NCI-H524 treated with DMSO at 0.1 percent for 48 hours (cell line): ENCODE results near the gene CDK5R2.

Experiments
- DNase-seq: peaks from one replicate; lab custom pipeline; 2025; lab: John Stamatoyannopoulos, UW

The CDK5R2 gene

DNA sequence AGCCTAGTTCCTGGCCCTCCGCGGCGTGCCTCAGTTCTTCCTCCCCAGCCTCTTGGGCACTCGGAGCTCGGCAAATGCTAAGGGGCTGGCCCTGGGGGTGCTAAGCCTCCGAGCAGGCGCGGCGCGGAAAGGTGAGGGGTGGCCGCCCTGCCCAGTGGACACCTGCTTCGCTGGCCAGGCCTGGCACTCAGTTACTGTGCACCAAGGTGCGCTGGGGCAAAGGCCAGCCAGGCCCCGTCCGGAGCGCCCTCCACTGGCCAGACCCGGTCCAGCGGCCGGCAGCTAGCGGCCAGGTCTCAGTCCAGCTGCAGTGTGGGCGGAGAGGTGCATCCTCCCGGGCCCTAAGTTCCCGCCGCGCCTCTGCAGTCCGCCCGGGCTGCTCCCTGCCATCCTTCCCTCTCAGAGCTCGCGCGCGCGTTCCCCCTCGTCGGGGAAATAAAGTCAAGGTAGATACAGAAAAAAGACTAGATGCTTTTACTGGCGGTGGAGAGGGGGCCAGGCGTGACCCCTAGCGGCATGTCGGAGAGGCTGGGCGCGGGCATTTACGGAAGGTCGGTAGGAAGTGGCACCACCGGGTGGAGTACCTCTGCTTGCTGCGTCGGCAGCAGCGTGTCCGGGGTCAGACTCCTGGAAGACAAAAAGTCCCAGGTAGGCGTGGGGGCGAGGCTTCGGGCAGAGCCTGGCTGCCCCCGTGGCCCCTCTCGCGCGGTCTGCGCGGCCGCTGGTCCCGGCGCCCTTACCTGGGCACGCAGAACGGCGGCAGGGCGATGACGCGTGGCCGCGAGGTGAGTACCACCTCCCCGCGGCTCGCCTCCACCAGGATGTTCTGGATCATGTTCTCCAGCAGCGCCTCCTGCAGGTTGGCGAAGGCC lies 43.2 kb downstream of the CDK5R2 start:
- DNase-seq: no peak

- DNase-seq: no peak
These were observed 43.8 kb downstream of the CDK5R2 start for GRCh38 chr2:219003267-219003634.

DNA sequence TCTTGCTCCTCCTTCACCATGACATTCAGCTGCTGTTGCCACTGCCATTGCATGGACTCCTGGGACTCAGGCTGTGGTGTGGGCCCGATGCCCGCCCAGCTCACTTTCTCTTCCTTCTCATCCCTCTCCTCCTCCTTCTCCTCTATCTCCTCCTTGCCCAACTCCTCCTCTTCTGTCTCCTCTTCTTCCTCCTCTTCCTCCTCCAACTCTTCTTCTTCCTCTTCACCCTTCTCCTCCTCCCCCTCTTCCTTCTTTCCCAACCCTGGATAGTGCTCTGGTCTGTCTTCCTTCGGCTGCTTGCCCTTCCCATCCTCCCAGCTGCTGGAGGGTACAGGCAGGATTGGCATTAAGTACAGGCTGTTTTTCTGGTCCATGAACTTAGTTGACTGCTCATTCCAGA lies 44.5 kb downstream of the CDK5R2 start:
- no peak for DNase-seq

DNA sequence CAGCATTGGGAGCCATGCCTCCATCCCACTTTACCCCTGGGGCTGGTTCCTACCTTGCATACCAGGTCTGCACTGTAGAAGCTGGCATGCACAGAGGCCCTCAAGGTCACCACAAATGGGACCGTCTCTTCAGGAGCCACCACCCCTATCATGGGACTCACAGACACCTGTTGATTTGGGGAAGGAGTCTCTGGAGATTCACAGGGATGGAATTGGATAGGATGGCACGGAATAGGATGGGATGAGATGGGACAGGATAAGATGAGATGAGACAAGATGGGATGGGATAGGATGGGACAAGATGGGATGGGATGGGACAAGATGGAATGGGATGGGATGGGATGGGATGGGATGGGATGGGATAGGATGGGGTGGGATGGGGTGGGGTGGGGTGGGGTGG lies 49.8 kb downstream of the CDK5R2 start:
- no peak for DNase-seq

- no peak for DNase-seq
These were observed 50.8 kb downstream of the CDK5R2 start for GRCh38 chr2:219010162-219010756.

DNA sequence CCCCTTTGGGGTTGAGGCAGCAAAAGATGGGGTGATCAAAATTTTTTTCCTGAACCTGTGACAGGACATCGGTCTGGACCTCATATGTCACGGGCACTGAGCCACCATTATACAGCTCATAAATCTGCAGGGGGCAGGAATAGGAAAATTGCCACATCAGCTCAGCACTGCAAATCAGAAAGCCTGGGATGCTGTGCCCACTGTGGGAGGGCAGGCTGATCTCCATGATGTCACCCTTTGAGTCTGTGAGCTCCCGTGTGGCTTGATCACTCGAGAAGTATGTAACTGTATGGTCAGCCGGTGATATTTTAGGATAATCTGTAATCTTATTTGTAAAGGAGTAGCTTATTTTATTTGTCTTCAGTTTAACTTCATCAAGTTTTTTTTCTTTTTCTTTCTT lies 51.4 kb downstream of the CDK5R2 start:
- DNase-seq: no peak
